Kasumi-1 (cell line): Measurements from ENCODE around the gene CHURC1.

Experiments
- DNase-seq, 2 experiments: peaks; one replicate each; lab custom pipeline; 2025; lab: John Stamatoyannopoulos, UW

CHURC1 gene

DNA sequence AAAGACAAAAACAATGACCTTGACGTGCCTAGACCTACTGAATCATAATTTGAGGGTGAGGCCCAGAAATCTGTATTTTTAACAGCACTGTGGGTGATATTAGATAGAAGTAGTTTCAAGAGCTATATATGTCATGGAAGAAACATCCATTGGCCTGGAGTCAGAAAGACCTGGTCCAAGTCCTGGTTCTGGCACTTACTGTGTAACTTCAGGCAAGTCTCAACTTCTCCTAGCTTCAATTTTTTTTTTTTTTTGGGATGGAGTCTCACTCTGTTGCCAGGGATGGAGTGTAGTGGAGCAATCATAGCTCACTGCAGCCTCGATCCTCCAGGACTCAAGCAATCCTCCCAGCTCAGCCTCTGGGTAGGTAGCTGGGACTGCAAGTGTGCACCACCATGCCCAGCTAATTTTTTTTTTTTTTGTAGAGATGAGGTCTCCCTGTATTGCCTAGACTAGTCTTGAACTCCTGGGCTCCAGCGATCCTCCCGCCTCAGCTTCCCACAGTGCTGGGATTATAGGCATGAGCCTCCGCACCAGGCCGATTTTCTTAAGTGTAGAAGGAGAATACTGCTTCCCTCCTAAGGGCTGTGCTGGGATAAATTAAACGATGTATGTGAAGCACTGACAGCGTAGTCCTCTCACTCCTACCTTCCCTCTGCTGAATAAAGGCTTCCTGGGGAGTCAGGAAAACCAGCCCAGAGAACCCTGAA, 42.6 kb downstream of the CHURC1 start:
- DNase-seq, result no peak

GRCh38 chr14:64958201-64958600, 43.9 kb downstream of the CHURC1 start:
- DNase-seq, result no peak

DNA sequence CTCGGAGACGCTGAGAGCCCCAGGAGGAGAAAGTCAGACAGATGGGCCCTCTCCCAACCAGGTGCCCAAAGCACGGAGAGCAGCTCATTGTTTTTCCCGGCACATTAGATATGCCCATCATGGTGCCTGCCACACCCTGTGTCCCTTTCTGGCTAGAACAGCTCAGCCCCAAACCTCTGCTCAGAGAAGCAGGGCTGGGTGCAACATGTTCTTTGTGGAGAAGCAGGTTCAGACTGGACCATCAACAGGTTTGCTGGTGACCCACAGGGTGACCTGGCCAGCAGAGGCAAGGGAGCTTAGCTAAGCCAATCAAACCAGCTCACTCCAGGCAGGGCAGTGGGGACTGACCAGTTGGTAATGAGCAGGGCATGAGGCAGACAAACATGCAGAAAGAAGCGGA, 44.5 kb downstream of the CHURC1 start:
- DNase-seq, result no peak

DNA sequence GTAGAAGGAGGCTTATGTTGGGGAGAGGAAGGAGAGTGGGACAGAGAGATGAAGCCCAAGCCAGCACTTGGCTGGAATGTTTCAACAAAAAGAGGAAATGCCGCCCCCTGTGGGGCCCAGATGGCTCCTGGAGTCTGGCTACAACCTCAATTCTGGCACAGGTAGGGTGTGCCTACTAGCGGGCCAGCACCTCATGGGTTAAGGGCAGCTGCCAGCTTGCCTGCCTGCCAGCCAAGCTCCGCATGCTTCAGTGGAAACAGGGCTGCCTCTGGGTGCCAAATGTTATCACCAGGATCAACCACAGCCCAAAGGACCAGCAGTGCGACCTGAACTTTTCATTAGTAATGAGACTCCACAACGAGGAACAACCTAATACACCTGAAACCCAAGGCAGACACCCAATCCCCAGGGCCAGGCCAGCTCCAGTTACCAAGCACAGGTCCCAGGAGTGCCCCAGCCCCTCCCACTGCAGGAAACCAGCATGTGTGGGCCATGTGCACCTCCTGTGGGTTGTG, 46.6 kb downstream of the CHURC1 start:
- no peak for DNase-seq

DNA sequence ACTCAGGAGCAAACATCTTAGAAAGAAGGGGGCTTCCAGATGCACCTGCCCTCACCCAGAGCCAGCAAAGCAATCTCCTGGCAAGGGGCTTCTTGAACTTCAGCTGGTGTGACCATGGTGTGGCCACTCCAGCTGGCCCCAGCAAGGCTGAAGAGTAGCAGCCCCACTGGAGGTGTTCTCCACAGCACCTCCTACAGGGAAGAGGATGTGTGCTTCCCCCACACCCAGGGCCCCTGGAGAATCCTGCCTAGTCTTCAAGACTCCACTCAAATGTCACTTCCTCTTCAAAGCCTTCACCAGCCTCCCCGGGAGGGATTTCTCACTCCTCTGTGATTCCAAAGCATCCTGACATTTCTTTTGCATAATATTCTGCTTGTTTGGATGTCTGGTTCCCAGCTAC, 49.4 kb downstream of the CHURC1 start:
- peak in 1 of 2 experiments; percentile 6 for DNase-seq

- no peak for DNase-seq
Observed at GRCh38 chr14:64965356-64966000, 51.2 kb downstream of the CHURC1 start.

DNA sequence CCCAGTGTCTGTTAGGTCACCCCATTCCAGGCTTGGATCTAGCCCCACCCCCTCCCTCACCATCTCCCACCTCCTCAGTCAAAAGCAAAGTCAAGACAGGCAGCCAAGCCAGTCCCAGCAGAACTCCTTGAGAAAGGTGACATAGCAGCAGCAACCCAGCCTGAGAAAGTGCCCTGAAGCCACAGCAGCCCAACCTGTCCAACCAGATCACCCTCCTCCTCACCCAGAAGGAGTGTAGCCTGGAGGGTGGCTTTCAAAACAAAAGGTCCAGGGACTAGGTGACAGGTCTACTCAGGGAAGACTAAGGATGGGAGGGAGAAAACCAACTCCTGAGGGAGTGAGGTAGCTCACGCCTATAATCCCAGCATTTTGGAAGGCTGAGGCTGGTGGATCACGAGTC, 52.7 kb downstream of the CHURC1 start:
- DNase-seq, result no peak

DNA sequence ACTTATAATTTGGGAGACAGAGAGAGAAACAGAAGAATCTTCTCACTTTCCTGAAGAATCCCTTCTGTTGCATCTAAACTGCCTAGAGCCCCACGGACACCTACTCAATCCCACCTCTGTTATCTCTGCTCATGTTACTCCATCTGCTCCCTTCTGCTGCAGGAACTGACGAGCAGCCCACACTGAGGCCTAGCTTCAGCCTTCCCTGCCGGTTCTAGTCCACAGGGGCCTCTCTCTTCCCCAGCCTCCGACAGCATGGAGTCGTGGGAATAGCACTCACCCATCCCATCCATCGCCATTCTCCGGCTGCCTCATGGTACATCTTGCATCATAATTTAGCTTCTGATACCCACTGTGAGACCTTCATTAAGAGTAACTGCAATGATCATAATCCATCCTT, 53.9 kb downstream of the CHURC1 start:
- no peak for DNase-seq

- no peak for DNase-seq
Observed at GRCh38 chr14:64968651-64969050, 54.4 kb downstream of the CHURC1 start.

DNA sequence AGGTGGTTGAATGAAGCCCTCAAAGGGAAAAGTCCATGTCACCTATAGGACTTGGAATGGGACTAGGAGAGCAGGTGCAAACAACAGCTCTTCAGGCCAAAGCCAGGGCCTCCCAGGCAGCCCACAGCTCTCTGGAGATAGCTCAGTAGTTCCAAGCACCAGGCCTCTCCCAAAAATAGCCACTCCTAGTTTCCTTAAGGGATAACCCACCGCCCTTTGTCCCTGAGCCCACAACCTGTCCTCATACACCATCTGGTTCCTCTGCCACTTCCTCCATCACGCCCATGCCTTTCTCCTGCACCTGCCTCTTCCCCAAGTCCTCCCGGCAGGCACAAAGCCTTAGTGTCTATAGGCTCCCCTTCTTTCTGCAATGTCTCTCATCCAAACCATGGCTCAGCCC, 55.8 kb downstream of the CHURC1 start:
- no peak for DNase-seq

GRCh38 chr14:64970776-64971477, 56.7 kb downstream of the CHURC1 start:
- no peak for DNase-seq

GRCh38 chr14:64971491-64971942, 57.3 kb downstream of the CHURC1 start:
- no peak for DNase-seq

GRCh38 chr14:64971943-64972791, 57.9 kb downstream of the CHURC1 start, which contains the start of gene RAB15:
Gene RAB15 (minus strand): TSS chr14:64972336. CDS start chr14:64972076, 260 bp downstream.
- peak in 1 of 2 experiments; percentile 25 for DNase-seq

- DNase-seq, result no peak
Observed at GRCh38 chr14:64973026-64973442, 58.8 kb downstream of the CHURC1 start.

DNA sequence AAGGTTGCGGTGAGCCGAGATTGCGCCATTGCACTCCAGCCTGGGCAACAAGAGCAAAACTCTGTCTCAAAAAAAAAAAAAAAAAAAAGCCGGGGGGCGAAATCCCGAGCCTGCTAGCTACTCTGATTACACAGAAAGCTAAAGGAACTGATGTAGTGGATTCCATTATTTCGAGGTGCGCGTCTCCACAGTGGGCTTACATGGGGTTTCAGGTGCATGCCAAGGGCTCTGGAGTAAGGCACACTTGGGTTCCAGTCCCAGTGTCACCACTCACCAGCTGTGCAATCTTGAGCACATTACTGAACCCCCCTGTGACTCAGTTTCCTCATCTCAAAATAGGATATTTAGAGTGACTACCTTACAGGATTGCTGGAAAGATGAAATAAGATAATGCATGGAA, 59.6 kb downstream of the CHURC1 start:
- DNase-seq, result no peak

DNA sequence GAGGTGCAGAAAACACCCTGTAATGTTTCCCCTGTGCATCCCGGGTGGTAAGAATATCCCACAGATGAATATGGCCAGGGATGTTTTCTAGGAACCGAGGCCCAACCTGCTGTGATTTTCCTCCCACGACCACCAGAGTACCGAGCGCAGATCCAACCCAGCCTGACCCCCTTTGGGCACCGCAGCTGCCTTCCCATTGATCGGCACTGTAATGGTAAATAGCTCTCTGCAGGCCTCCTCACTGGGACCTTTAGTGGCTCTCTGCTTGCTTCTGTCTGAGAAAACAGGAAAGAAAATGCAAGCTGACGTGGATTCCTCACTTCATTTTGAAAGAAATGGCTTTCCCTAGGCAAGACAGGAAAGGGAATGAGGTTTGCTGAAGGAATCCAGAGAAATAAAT, 60.3 kb downstream of the CHURC1 start:
- DNase-seq, result no peak

DNA sequence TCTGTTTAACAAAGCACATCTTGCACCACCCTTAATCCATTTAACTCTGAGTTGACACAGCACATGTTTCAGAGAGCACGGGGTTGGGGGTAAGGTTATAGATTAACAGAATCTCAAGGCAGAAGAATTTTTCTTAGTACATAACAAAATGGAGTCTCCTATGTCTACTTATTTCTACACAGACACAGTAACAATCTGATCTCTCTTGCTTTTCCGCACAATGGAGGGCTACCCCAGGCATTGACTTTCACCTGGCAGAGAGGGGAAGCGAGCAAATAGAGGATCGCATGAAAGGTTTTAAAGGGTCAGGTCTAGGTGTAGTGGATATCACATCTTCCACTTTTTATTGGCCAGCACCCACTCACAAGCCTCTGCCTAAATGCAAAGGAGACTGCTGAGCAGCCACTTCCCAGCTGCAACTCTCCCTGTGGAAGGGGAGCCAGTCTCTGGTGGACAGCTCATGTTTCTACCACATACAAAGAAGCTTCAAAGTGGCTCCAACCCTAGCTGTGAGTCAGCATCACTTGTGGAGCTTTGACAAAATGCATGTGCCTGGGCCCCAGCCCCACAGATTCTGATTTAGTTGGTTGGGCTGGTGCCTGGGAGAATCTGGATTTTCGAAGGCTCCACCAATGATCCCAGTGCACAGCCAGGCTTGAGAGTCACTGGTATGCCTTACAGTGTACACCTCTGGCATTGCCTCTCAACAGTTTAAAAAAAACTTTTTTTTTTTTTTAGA, 65.2 kb downstream of the CHURC1 start:
- DNase-seq, result no peak

DNA sequence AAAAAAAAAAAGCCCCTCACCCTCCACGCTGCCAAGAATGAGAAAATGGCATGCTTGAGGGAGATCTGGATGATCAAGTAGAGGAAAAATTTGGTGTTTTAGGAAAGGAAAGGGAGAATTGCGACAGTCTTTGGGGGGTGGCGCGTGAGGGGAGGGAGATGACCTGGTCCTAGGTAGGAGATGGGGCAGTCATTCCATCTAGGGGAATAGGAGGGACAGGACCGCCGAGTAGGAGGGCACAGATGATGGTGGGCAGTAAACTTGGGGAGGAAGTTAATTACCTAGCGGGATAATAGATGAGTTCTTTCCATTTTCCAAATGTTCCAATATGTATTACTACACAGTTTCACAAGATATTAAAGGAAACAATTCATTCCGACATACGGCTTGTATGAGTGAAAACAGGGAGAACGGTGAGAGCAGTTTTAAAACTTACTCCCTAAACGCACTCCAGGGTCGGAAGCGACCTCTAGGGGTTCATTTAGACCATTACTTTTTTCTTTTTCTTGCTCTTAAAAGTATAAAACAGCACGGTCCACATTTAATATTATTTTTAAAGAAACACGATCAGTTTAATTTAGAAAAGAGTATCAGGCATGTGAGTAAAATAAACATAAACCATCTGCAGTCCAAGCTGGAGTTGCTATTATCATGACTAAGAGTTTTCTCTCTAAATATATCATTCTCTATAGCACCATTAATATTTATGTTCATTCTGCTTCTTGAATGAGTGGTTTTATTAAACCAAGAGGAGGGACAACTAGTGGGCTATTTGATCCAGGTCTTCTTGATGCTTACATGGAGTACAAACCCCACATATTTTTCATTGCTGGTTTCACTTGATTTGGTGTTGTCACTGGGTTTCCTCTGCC, 69.4 kb downstream of the CHURC1 start:
- DNase-seq, result peak; percentile 75 to 86
